Cerebellar cortex (tissue), 1 donor: Measurements from ENCODE around the gene SHANK2.

ENCODE experiments used
- DNase-seq: peaks from one replicate; pipeline ENCODE4 v3.0.0-alpha.2; 2015; ENCODE audit warnings: low spot score

The SHANK2 gene

GRCh38 chr11:71252269-71252769 is at the start of gene SHANK2:
SHANK2 (minus strand) TSS chr11:71252577; CDS start chr11:71147326, 105,251 bp downstream.
- no peak for DNase-seq

- no peak for DNase-seq
These were observed 49.6 kb upstream of the SHANK2 start for GRCh38 chr11:71301858-71302533.

- no peak for DNase-seq
These were observed 48.9 kb upstream of the SHANK2 start for GRCh38 chr11:71301046-71301857.

GRCh38 chr11:71300187-71300586 is 47.8 kb upstream of the SHANK2 start:
- no peak for DNase-seq

- DNase-seq: no peak
These were observed 46.4 kb upstream of the SHANK2 start for GRCh38 chr11:71298761-71299181.

- no peak for DNase-seq
These were observed 45.7 kb upstream of the SHANK2 start for GRCh38 chr11:71298016-71298550.

GRCh38 chr11:71294846-71295600 is 42.6 kb upstream of the SHANK2 start:
- DNase-seq: no peak

- no peak for DNase-seq
These were observed 41.8 kb upstream of the SHANK2 start for GRCh38 chr11:71293961-71294782.

- DNase-seq: peak; percentile 7
These were observed 34.6 kb upstream of the SHANK2 start for GRCh38 chr11:71286701-71287643.

GRCh38 chr11:71285111-71285510 is 32.7 kb upstream of the SHANK2 start:
- no peak for DNase-seq

GRCh38 chr11:71284525-71285092 is 32.2 kb upstream of the SHANK2 start:
- no peak for DNase-seq

GRCh38 chr11:71283971-71284441 is 31.6 kb upstream of the SHANK2 start:
- DNase-seq: no peak

GRCh38 chr11:71282581-71283351 is 30.4 kb upstream of the SHANK2 start:
- DNase-seq: peak; percentile 81

GRCh38 chr11:71281831-71282230 is 29.5 kb upstream of the SHANK2 start:
- no peak for DNase-seq

GRCh38 chr11:71281204-71281603 is 28.8 kb upstream of the SHANK2 start:
- DNase-seq: no peak

GRCh38 chr11:71279916-71280645 is 27.7 kb upstream of the SHANK2 start:
- DNase-seq: no peak

GRCh38 chr11:71272161-71272560 is 19.8 kb upstream of the SHANK2 start:
- no peak for DNase-seq
